Measurements from ENCODE around the gene PLG. TPM values are rescaled to one million over a fixed set of nuclear protein-coding genes. Genes with fewer than 3 reads are reported as not detected.
"Not testable (repeated sequence)": the region's sequence is repeated elsewhere in the genome, so short reads cannot be mapped to it uniquely, and the experiment has no call there.

PLG gene
- total and polyA plus RNA-seq, 2 of the 4 experiments (the other 2 are of a cell fraction): not detected

GRCh38 chr6:160788126-160788525 is 86.1 kb downstream of the PLG start:
- H3K18ac ChIP-seq (ENCODE audit: low read depth, low read length); H3K4ac ChIP-seq (ENCODE audit: low read depth, low read length); DNase-seq; H2BK5ac ChIP-seq (ENCODE audit: low read depth, low read length, poor library complexity, severe bottlenecking); H3K36me3 ChIP-seq (ENCODE audit: control insufficient read depth, insufficient read depth, low read length); H3K56ac ChIP-seq (ENCODE audit: extremely low read depth, insufficient read depth, low read length); H4K91ac ChIP-seq (ENCODE audit: insufficient read depth, low read depth, low read length); H3K14ac ChIP-seq (replicated peaks; ENCODE audit: low read depth, low read length); H3K79me1 ChIP-seq (ENCODE audit: low read depth in 1 of 2, low read length in 2 of 2); H2BK20ac ChIP-seq (ENCODE audit: low read depth, low read length); POLR2A ChIA-PET (ENCODE audit: unreplicated experiment); in situ Hi-C loops (cut with MboI; ENCODE audit: low sequenced_read_pairs); H4K20me1 ChIP-seq (ENCODE audit: insufficient read depth, low read length); H2AK9ac ChIP-seq (replicated peaks; ENCODE audit: low read depth, low read length, poor library complexity); H3K9ac ChIP-seq (ENCODE audit: low read depth, low read length); BruUV-seq (replicated peaks); H2BK120ac ChIP-seq (ENCODE audit: low read depth, low read length); H3K9me1 ChIP-seq (ENCODE audit: insufficient read depth, low read length); H3K23ac ChIP-seq (ENCODE audit: low read depth, low read length); H2BK15ac ChIP-seq (ENCODE audit: low read depth, low read length); H3K27me3 ChIP-seq (ENCODE audit: control insufficient read depth, insufficient read depth, low read length); H3K4me3 ChIP-seq (ENCODE audit: insufficient read depth, low read depth, low read length); ATAC-seq (ENCODE audit: low read depth); H3K4me1 ChIP-seq (ENCODE audit: control insufficient read depth, insufficient read depth, low read length); H3K27ac ChIP-seq (ENCODE audit: insufficient read depth, low read length); H2AFZ ChIP-seq (replicated peaks; ENCODE audit: low read length, poor library complexity); dilution Hi-C loops (cut with HindIII; ENCODE audit: low sequenced_read_pairs, unreplicated experiment); H4K8ac ChIP-seq (ENCODE audit: low read depth in 2 of 2, low read length in 2 of 2); H4K5ac ChIP-seq (ENCODE audit: low read depth, low read length); CTCF ChIA-PET; H3K4me2 ChIP-seq (ENCODE audit: low read depth, low read length); H2AK5ac ChIP-seq (ENCODE audit: low read depth, low read length); intact Hi-C loops (cut with micrococcal nuclease): not testable (repeated sequence)
- WGBS, 2 experiments (ENCODE audit: extremely low coverage in 2 of 2, insufficient read length in 1 of 2): no CpG with 5 or more reads among the region's 3 CpGs
- peaks cover 13% of the 10 kb centered on the region; the same call in 1 of the 2 replicates for H3K9me3 ChIP-seq (ENCODE audit: control insufficient read depth, insufficient read depth, low read length)

Data from IMR-90 (cell line).